A549 (cell line): Measurements from ENCODE around the gene KIAA2012.

ENCODE experiments used
- CTCF ChIP-seq: fragments of >200 bp; sonication (Bioruptor Twin); formaldehyde crosslinking; IDR thresholded peaks from 3 replicates; pipeline ENCODE4 v1.5.1; 2016
- HES2 ChIP-seq: fragments of >200 bp; sonication (Bioruptor Twin); formaldehyde crosslinking; IDR thresholded peaks from 2 replicates; pipeline ENCODE4 v1.6.1; 2016
- NFE2L2 ChIP-seq: fragments of 150-350 bp; conservative IDR thresholded peaks from 2 replicates; pipeline ENCODE4 v1.6.1; 2014; ENCODE audit warnings: low read length
- USF2 ChIP-seq: fragments of 450-650 bp; IDR thresholded peaks from 2 replicates; pipeline ENCODE4 v1.6.1; 2014; ENCODE audit warnings: antibody characterized with exemption

- no peak for TF ChIP-seq HES2
- TF ChIP-seq USF2: no peak
- no peak for TF ChIP-seq CTCF
- no peak for TF ChIP-seq NFE2L2
Observed at GRCh38 chr2:202071107-202071506, 1.9 kb upstream of the KIAA2012 start.
